ENCODE data around the gene ARHGEF38. TPM values are rescaled to one million over a fixed set of nuclear protein-coding genes. Genes with fewer than 3 reads are reported as not detected.

ARHGEF38 gene
- total RNA-seq, 1 experiment from 2014 or later: 0.15 TPM

DNA sequence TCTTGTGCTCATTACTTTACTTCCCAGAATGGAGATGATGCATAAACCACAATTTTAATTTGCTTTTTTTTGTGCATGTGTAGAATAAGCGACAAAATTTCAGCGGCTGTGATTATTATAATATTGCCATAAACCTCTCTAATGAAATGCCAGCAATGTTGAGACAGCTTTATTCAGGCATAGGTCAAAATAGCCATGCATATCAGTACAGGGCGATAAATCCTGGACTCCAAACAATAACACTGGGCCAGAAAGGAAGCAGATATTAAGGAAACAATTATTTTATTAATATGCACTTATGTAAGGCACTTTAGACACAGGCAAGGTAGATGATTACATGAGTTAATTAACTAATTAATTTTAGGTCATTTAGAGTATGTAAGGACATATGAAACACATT is 47.1 kb downstream of the ARHGEF38 start:
- H3K4me1 ChIP-seq (replicated peaks; ENCODE audit: insufficient read depth): peaks cover 28% of the 10 kb centered on the region
- no peaks in the 10 kb centered on the region for H3K36me3 ChIP-seq (ENCODE audit: low read depth)

DNA sequence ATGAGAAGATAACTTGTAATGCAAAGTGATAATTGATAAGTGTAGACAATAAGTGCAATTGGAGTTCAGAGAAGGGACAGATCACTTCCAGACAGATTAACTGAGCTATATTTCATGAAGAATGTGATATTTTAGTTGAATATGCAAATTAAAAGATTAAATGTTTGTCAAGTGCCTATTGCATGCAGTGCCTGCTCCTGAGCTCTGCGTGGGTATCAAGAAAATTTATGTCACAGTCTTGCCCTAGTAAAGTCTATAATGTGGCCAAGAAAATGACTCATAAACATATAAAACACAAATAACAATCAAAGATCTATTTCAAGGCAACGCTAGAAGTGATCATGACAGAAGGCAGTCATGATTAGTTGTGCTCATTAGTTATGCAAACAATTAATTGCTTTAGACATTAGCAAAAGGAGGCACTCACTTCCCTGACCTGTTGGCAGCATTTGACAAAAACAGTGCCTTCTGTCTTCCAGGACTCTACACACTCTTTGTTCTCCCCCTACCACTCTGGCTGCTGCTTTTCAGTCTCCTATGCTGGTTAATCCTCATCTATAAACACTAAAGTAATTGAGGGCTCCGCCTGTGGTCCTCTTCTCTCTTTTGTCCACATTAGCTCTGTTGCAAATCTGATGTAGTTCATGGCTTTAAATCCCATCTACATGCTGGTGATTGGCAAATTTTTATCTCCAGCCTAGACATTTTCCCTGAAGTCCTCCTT is 47.7 kb downstream of the ARHGEF38 start:
- TF ChIP-seq EZH2 (IDR thresholded peaks at IDR 0.05; ENCODE audit: low read depth): no peak
- TF ChIP-seq, protein P1, sequence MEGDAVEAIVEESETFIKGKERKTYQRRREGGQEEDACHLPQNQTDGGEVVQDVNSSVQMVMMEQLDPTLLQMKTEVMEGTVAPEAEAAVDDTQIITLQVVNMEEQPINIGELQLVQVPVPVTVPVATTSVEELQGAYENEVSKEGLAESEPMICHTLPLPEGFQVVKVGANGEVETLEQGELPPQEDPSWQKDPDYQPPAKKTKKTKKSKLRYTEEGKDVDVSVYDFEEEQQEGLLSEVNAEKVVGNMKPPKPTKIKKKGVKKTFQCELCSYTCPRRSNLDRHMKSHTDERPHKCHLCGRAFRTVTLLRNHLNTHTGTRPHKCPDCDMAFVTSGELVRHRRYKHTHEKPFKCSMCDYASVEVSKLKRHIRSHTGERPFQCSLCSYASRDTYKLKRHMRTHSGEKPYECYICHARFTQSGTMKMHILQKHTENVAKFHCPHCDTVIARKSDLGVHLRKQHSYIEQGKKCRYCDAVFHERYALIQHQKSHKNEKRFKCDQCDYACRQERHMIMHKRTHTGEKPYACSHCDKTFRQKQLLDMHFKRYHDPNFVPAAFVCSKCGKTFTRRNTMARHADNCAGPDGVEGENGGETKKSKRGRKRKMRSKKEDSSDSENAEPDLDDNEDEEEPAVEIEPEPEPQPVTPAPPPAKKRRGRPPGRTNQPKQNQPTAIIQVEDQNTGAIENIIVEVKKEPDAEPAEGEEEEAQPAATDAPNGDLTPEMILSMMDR (conservative IDR thresholded peaks at IDR 0.05): no peak
- Histone ChIP-seq H3K4me2 (no peak overlapping the region), H2AFZ (no peak overlapping the region), H3K9me2 (ENCODE audit: insufficient read depth) (no peaks in the 10 kb centered on the region), H3K27ac (no peak overlapping the region), H3K4me3 (no peak overlapping the region), H3K9me3 (ENCODE audit: insufficient read depth, low read depth) (no peaks in the 10 kb centered on the region), H3F3A (ENCODE audit: insufficient read depth, low read depth) (peaks cover under 1% of the 10 kb centered on the region; the same call in 1 of the 2 replicates), H3K36me3 (ENCODE audit: low read depth) (no peaks in the 10 kb centered on the region), H3K79me2 (ENCODE audit: low read depth) (no peaks in the 10 kb centered on the region), H4K20me1 (ENCODE audit: insufficient read depth) (no peaks in the 10 kb centered on the region), H3K4me1 (replicated peaks; ENCODE audit: insufficient read depth) (peaks cover 24% of the 10 kb centered on the region), H3K27me3 (ENCODE audit: insufficient read depth, low read depth) (no peaks in the 10 kb centered on the region)
- DNase-seq: no peak
- intact Hi-C loops (cut with micrococcal nuclease; ENCODE audit: unreplicated experiment): no loop called here
- no TSS peak for BruUV-seq (replicated peaks)
- ChIA-PET POLR2A (ENCODE audit: unreplicated experiment) (no interaction called here), CTCF (no interaction called here)

More for the DNA sequence above, 47.1 kb downstream of the ARHGEF38 start:
- BruUV-seq (replicated peaks): no TSS peak
- no peaks in the 10 kb centered on the region for H3K79me2 ChIP-seq (ENCODE audit: low read depth)
- H3F3A ChIP-seq (ENCODE audit: insufficient read depth, low read depth): peaks cover 7% of the 10 kb centered on the region
- H3K4me2 ChIP-seq: no peak overlapping the region
- CTCF ChIA-PET: no interaction called here
- H4K20me1 ChIP-seq (ENCODE audit: insufficient read depth): no peaks in the 10 kb centered on the region
- no peaks in the 10 kb centered on the region for H3K9me3 ChIP-seq (ENCODE audit: insufficient read depth, low read depth)
- no peak overlapping the region for H3K4me3 ChIP-seq
- no peaks in the 10 kb centered on the region for H3K27me3 ChIP-seq (ENCODE audit: insufficient read depth, low read depth)
- intact Hi-C loops (cut with micrococcal nuclease; ENCODE audit: unreplicated experiment): no loop called here
- no peak overlapping the region for H3K27ac ChIP-seq
- no peaks in the 10 kb centered on the region for H3K9me2 ChIP-seq (ENCODE audit: insufficient read depth)
- no peak for DNase-seq
- H2AFZ ChIP-seq: no peak overlapping the region
- POLR2A ChIA-PET (ENCODE audit: unreplicated experiment): no interaction called here
- TF ChIP-seq EZH2 (IDR thresholded peaks at IDR 0.05; ENCODE audit: low read depth): no peak
- TF ChIP-seq, protein P1 (conservative IDR thresholded peaks at IDR 0.05): no peak

DNA sequence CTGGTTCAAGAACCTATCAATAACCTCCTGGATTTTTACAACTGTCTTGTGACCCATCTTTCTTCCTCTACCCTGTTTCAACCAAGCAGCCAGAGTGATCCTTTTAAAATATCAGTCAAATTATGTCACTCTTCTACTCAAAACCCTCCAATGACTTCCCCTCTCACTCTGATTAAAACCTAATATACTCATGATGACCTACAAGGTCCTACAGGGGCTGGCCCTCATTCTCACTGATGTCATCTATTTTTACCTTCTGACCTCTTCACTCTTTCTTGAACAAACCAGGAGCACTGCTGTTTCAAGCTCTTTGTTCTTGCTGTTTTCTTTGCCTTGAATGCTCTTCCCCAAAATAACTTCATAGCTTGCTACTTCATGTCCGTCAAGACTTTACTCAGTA is 48.5 kb downstream of the ARHGEF38 start:
- POLR2A ChIA-PET (ENCODE audit: unreplicated experiment): no interaction called here
- no peak overlapping the region for H3K4me2 ChIP-seq
- H3F3A ChIP-seq (ENCODE audit: insufficient read depth, low read depth): no peaks in the 10 kb centered on the region
- H4K20me1 ChIP-seq (ENCODE audit: insufficient read depth): no peaks in the 10 kb centered on the region
- DNase-seq: no peak
- H3K79me2 ChIP-seq (ENCODE audit: low read depth): no peaks in the 10 kb centered on the region
- BruUV-seq (replicated peaks): no TSS peak
- no peaks in the 10 kb centered on the region for H3K27me3 ChIP-seq (ENCODE audit: insufficient read depth, low read depth)
- H3K27ac ChIP-seq: no peak overlapping the region
- H3K9me3 ChIP-seq (ENCODE audit: insufficient read depth, low read depth): no peaks in the 10 kb centered on the region
- no peak overlapping the region for H2AFZ ChIP-seq
- H3K9me2 ChIP-seq (ENCODE audit: insufficient read depth): no peaks in the 10 kb centered on the region
- no peak overlapping the region for H3K4me3 ChIP-seq
- TF ChIP-seq EZH2 (IDR thresholded peaks at IDR 0.05; ENCODE audit: low read depth): no peak
- TF ChIP-seq, protein P1 (conservative IDR thresholded peaks at IDR 0.05): no peak
- H3K36me3 ChIP-seq (ENCODE audit: low read depth): no peaks in the 10 kb centered on the region
- CTCF ChIA-PET: no interaction called here
- intact Hi-C loops (cut with micrococcal nuclease; ENCODE audit: unreplicated experiment): no loop called here
- H3K4me1 ChIP-seq (replicated peaks; ENCODE audit: insufficient read depth): peaks cover 28% of the 10 kb centered on the region
